CD4-positive, CD25-positive, alpha-beta regulatory T cell (primary cell): ENCODE measurements around the gene TNRC6A. TPM values are rescaled to one million over a fixed set of nuclear protein-coding genes. Genes with fewer than 3 reads are reported as not detected.
"Not testable (repeated sequence)": the region's sequence is repeated elsewhere in the genome, so short reads cannot be mapped to it uniquely, and the experiment has no call there.

Experiments
- ATAC-seq, 2 donors: fragments of 150-1000 bp; cut with Tn5 transposase; one replicate each; pipeline ENCODE4 v1.10.0; 2021; ENCODE audit warnings: low read depth in 2 of 2, moderate number of reproducible peaks in 2 of 2, moderate library complexity in 1 of 2
- DNase-seq, 3 donors: peaks; one replicate each; pipeline versions ENCODE4 v3.0.0 to v3.0.0-alpha.2; 2012 to 2022; ENCODE audit warnings: mixed read lengths in 1 of 3
- H3K27ac ChIP-seq: one replicate; pipeline ENCODE4 v1.7.0; 2013; ENCODE audit warnings: mild to moderate bottlenecking, low read length; ENCODE audit not compliant: insufficient read depth, poor library complexity, severe bottlenecking
- H3K27me3 ChIP-seq: one replicate; pipeline ENCODE4 v1.7.0; 2013; ENCODE audit warnings: low read length; ENCODE audit not compliant: control insufficient read depth, insufficient read depth
- H3K36me3 ChIP-seq: one replicate; pipeline ENCODE4 v1.7.0; 2013; ENCODE audit warnings: mild to moderate bottlenecking, low read length, moderate library complexity; ENCODE audit not compliant: control insufficient read depth, insufficient read depth
- H3K4me1 ChIP-seq: 2 replicates; pipeline ENCODE4 v1.7.0; 2013; ENCODE audit warnings: mild to moderate bottlenecking, low read length; ENCODE audit not compliant: insufficient read depth, control insufficient read depth, poor library complexity, severe bottlenecking
- H3K4me3 ChIP-seq: one replicate; pipeline ENCODE4 v1.7.0; 2013; ENCODE audit warnings: low read depth, mild to moderate bottlenecking, low read length, moderate library complexity
- H3K9me3 ChIP-seq, 2 experiments: 1 replicate in 1 of 2; 2 replicates in 1 of 2; pipeline ENCODE4 v1.7.0; 2013; ENCODE audit warnings: low read length in 2 of 2, mild to moderate bottlenecking in 1 of 2, moderate library complexity in 1 of 2; ENCODE audit not compliant: control insufficient read depth in 2 of 2
- H3K27ac Mint-ChIP-seq, 3 donors: one replicate each; pipeline ENCODE4 v1.8.0; 2020 to 2022; ENCODE audit warnings: mild to moderate bottlenecking in 3 of 3, mixed read lengths in 3 of 3, moderate library complexity in 2 of 3
- H3K27me3 Mint-ChIP-seq: one replicate; pipeline ENCODE4 v1.8.0; 2022; ENCODE audit warnings: mild to moderate bottlenecking, mixed read lengths
- H3K36me3 Mint-ChIP-seq: one replicate; pipeline ENCODE4 v1.8.0; 2020; ENCODE audit warnings: mixed read lengths
- H3K4me1 Mint-ChIP-seq, 4 donors: one replicate each; pipeline ENCODE4 v1.8.0; 2020 to 2022; ENCODE audit warnings: mixed read lengths in 4 of 4, mild to moderate bottlenecking in 1 of 4
- H3K4me3 Mint-ChIP-seq, 4 donors: one replicate each; pipeline ENCODE4 v1.8.0; 2020 to 2022; ENCODE audit warnings: mild to moderate bottlenecking in 4 of 4, mixed read lengths in 4 of 4, moderate library complexity in 3 of 4
- H3K9me3 Mint-ChIP-seq, 7 donors: one replicate each; pipeline ENCODE4 v1.8.0; 2020 to 2022; ENCODE audit warnings: mixed read lengths in 7 of 7, mild to moderate bottlenecking in 3 of 7, moderate library complexity in 2 of 7
- polyA plus RNA-seq, 4 donors: library from polyadenylated mRNA; unstranded; fragments of 300-500 nt; fragmentation: Illumina TruSeq; gene quantifications; one replicate each; pipeline ENCODE4 v1.2.3, GENCODE V29; 2021
- total RNA-seq: library from RNA; stranded (reverse); gene quantifications from one replicate; pipeline ENCODE4 v1.2.3, GENCODE V29; 2022

Gene TNRC6A
- total and polyA plus RNA-seq, 5 donors from 2014 or later, result 7.2 to 89.0 (median 10.4) TPM

GRCh38 chr16:24738895-24739294 is 9.4 kb downstream of the TNRC6A start:
- H3K9me3 Mint-ChIP-seq, result no peaks in the 10 kb centered on the region
- Histone ChIP-seq H3K4me1 (peaks cover 44% of the 10 kb centered on the region), H3K9me3 (no peaks in the 10 kb centered on the region), H3K4me3 (peak overlapping the region; percentile 2), H3K27ac (no peak overlapping the region), H3K36me3 (peaks cover 7% of the 10 kb centered on the region), H3K27me3 (no peaks in the 10 kb centered on the region)
- peaks cover 56 to 97% (median 69%) of the 10 kb centered on the region in 4 donors for H3K4me1 Mint-ChIP-seq
- no peaks in the 10 kb centered on the region for H3K27me3 Mint-ChIP-seq
- peaks cover 13% of the 10 kb centered on the region for H3K36me3 Mint-ChIP-seq
- peak overlapping the region in 2 of 3 donors; percentile 21 to 80 for H3K27ac Mint-ChIP-seq
- ATAC-seq (no peak), DNase-seq (no peak)
- H3K4me3 Mint-ChIP-seq, result peak overlapping the region in 2 of 4 donors; percentile 31 to 59

DNA sequence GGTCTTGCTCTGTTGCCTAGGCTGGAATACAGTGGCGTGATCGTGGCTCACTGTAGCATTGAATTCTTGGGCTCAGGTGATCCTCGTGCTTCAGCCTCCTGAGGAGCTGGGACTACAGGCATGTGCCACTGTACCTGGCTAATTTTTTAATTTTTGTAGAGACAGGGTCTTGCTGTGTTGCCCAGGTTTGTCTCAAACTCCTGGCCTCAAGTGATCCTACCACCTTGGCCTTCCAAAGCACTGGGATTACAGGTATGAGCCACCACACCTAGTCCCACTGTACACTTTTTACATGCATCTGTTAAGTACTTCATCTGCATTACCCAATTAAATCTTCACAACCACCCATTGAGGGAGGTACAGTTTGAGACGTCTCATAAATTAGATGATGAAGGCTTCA is 12.4 kb downstream of the TNRC6A start:
- Mint-ChIP-seq H3K9me3 (no peaks in the 10 kb centered on the region), H3K4me1 (peaks cover 69 to 98% (median 74%) of the 10 kb centered on the region in 4 donors), H3K36me3 (peaks cover 11% of the 10 kb centered on the region), H3K27ac (peak overlapping the region in 1 of 3 donors; percentile 20), H3K4me3 (peak overlapping the region in 2 of 4 donors; percentile 1 to 45), H3K27me3 (no peaks in the 10 kb centered on the region)
- no peak for DNase-seq
- no peak overlapping the region for H3K27ac ChIP-seq
- ATAC-seq, result no peak
- H3K36me3 ChIP-seq, result peaks cover 11% of the 10 kb centered on the region
- no peaks in the 10 kb centered on the region for H3K27me3 ChIP-seq
- no peaks in the 10 kb centered on the region for H3K9me3 ChIP-seq
- peaks cover 60% of the 10 kb centered on the region for H3K4me1 ChIP-seq
- no peak overlapping the region for H3K4me3 ChIP-seq

DNA sequence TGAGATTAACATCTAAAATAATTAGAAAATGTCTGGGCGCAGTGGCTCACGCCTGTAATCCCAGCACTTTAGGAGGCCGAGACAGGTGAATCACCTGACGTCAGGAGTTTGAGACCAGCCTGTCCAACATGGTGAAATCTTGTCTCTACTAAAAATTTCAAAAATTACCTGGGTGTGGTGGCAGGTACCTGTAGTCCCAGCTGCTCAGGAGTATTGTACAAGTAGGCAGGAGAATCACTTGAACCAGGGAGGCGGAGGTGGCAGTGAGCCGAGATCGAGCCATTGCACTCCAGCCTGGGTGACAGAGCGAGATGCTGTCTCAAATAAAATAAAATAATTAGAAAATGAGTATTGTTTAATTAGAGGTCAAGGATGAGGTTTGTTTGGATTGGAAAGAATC is 13.2 kb downstream of the TNRC6A start:
- Mint-ChIP-seq H3K27ac (peak overlapping the region in 2 of 3 donors; percentile 20 to 52), H3K4me3 (peak overlapping the region in 1 of 4 donors; percentile 45), H3K36me3 (peaks cover 14% of the 10 kb centered on the region), H3K4me1 (peaks cover 72 to 98% (median 76%) of the 10 kb centered on the region in 4 donors)
- H3K9me3 ChIP-seq, ATAC-seq, H3K4me3 ChIP-seq, H3K9me3 Mint-ChIP-seq, H3K27ac ChIP-seq, DNase-seq, H3K27me3 ChIP-seq, H3K27me3 Mint-ChIP-seq: not testable (repeated sequence)
- H3K4me1 ChIP-seq, result peaks cover 58% of the 10 kb centered on the region
- H3K36me3 ChIP-seq, result peaks cover 11% of the 10 kb centered on the region

DNA sequence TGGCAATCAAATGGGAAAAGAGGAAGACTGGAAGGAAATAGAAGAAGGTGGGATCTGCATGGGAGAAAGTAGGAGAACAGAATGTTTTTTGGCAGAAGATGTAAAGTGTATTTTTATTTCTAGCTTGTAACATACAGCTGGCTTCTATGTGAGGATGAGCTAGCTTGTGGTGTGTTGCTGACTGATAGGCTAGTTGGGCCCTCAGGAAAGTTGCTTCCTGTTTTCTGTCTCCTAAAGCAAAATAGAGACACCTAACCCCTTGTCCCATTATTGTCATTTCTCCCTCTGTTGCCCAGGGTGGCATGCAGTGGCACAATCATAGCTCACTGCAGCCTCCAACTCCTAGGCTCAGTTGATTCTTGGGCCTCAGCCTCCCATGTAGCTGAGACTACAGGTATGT is 15.9 kb downstream of the TNRC6A start:
- no peaks in the 10 kb centered on the region for H3K27me3 Mint-ChIP-seq
- DNase-seq (no peak), ATAC-seq (no peak)
- H3K9me3 Mint-ChIP-seq, result no peaks in the 10 kb centered on the region
- peaks cover 61 to 94% (median 74%) of the 10 kb centered on the region in 4 donors for H3K4me1 Mint-ChIP-seq
- peak overlapping the region in 2 of 3 donors; percentile 5 to 44 for H3K27ac Mint-ChIP-seq
- Histone ChIP-seq H3K4me1 (peaks cover 49% of the 10 kb centered on the region), H3K27me3 (no peaks in the 10 kb centered on the region), H3K9me3 (no peaks in the 10 kb centered on the region), H3K36me3 (peaks cover 13% of the 10 kb centered on the region), H3K4me3 (no peak overlapping the region), H3K27ac (no peak overlapping the region)
- H3K4me3 Mint-ChIP-seq, result peak overlapping the region in 2 of 4 donors; percentile 45 to 63
- H3K36me3 Mint-ChIP-seq, result peaks cover 21% of the 10 kb centered on the region

DNA sequence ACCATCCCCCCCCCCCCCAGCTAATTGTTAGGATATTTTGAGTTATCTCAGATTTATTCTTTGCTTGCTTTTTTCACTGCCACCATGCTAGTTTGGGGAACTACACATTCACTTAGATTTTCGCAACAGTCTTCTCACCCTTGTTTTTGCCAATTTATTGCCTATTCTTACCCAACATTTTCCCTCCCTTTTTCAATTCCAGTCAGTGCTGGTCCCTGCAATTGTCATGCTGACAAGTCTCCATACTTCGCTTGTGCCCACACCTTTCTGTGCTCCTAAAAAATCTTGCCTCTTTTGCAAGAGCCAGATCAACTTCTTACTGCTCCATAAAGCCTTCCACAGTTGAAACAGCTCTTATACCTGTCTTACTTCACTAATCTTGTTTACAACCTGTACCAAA is 16.3 kb downstream of the TNRC6A start:
- H3K36me3 ChIP-seq, result peaks cover 10% of the 10 kb centered on the region
- DNase-seq, result no peak
- no peaks in the 10 kb centered on the region for H3K27me3 ChIP-seq
- Mint-ChIP-seq H3K36me3 (peaks cover 18% of the 10 kb centered on the region), H3K27ac (peak overlapping the region; percentile 38 to 68 (median 44)), H3K27me3 (no peaks in the 10 kb centered on the region), H3K9me3 (no peaks in the 10 kb centered on the region), H3K4me1 (peaks cover 60 to 94% (median 72%) of the 10 kb centered on the region in 4 donors), H3K4me3 (peak overlapping the region in 2 of 4 donors; percentile 24 to 63)
- H3K4me1 ChIP-seq, result peaks cover 45% of the 10 kb centered on the region
- no peak overlapping the region for H3K27ac ChIP-seq
- H3K4me3 ChIP-seq, result no peak overlapping the region
- ATAC-seq, result no peak
- H3K9me3 ChIP-seq, result no peaks in the 10 kb centered on the region

DNA sequence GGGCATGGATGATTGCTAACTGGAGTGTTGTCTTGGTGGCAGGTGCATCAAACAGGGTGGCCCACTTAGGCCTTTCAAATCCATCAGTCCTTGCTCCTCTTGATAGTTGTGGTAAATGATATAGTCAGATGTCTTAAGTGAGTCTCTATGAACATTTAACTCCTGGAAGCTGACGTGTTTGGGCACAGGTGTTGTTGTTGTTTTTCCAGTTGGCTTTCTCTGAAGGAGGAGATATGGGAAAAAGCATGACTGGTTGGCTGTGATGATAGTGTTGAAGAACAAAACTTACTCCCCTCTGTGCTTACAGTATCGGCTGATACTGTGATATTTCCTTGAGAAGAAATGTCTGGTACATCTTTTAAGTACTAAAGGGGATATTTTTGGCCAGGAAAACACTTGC is 18.0 kb downstream of the TNRC6A start:
- ATAC-seq (no peak), DNase-seq (no peak)
- H3K27me3 Mint-ChIP-seq, result no peaks in the 10 kb centered on the region
- H3K4me3 Mint-ChIP-seq, result peak overlapping the region in 2 of 4 donors; percentile 26 to 47
- H3K9me3 Mint-ChIP-seq, result no peaks in the 10 kb centered on the region
- H3K27ac ChIP-seq, result no peak overlapping the region
- peaks cover 37% of the 10 kb centered on the region for H3K4me1 ChIP-seq
- no peak overlapping the region for H3K4me3 ChIP-seq
- H3K36me3 Mint-ChIP-seq, result peaks cover 20% of the 10 kb centered on the region
- peak overlapping the region; percentile 5 to 76 (median 70) for H3K27ac Mint-ChIP-seq
- H3K36me3 ChIP-seq, result peaks cover 8% of the 10 kb centered on the region
- H3K27me3 ChIP-seq, result no peaks in the 10 kb centered on the region
- peaks cover 56 to 91% (median 66%) of the 10 kb centered on the region in 4 donors for H3K4me1 Mint-ChIP-seq
- no peaks in the 10 kb centered on the region for H3K9me3 ChIP-seq

- Histone ChIP-seq H3K36me3 (peaks cover 8% of the 10 kb centered on the region), H3K9me3 (no peaks in the 10 kb centered on the region), H3K27ac (no peak overlapping the region), H3K27me3 (no peaks in the 10 kb centered on the region), H3K4me1 (peaks cover 32% of the 10 kb centered on the region), H3K4me3 (no peak overlapping the region)
- Mint-ChIP-seq H3K27ac (peak overlapping the region in 1 of 3 donors; percentile 57), H3K4me3 (no peak overlapping the region), H3K27me3 (no peaks in the 10 kb centered on the region), H3K36me3 (peaks cover 23% of the 10 kb centered on the region), H3K4me1 (peaks cover 64 to 91% (median 70%) of the 10 kb centered on the region in 4 donors), H3K9me3 (no peaks in the 10 kb centered on the region)
- no peak for DNase-seq
- ATAC-seq, result peak in 1 of 2 donors; percentile 37
Measured at GRCh38 chr16:24748242-24748641, 18.8 kb downstream of the TNRC6A start.

GRCh38 chr16:24749310-24749709 is 19.9 kb downstream of the TNRC6A start:
- peak overlapping the region in 2 of 4 donors; percentile 24 to 62 for H3K4me3 Mint-ChIP-seq

More at GRCh38 chr16:24749310-24749709, 19.9 kb downstream of the TNRC6A start:
- Histone ChIP-seq H3K36me3 (peaks cover 8% of the 10 kb centered on the region), H3K9me3 (no peaks in the 10 kb centered on the region), H3K27me3 (no peaks in the 10 kb centered on the region), H3K4me3 (no peak overlapping the region), H3K27ac (no peak overlapping the region), H3K4me1 (peaks cover 24% of the 10 kb centered on the region)
- Mint-ChIP-seq H3K36me3 (peaks cover 23% of the 10 kb centered on the region), H3K4me1 (peaks cover 57 to 84% (median 65%) of the 10 kb centered on the region in 4 donors), H3K9me3 (no peaks in the 10 kb centered on the region), H3K27ac (peak overlapping the region in 2 of 3 donors; percentile 8 to 55), H3K27me3 (no peaks in the 10 kb centered on the region)
- DNase-seq, result no peak
- no peak for ATAC-seq
